ENCODE data around the gene PALLD.

Gene PALLD

GRCh38 chr4:168735735-168736134 is 238.9 kb downstream of the PALLD start:
- no peak for TF ChIP-seq CTCF (conservative IDR thresholded peaks at IDR 0.05; ENCODE audit: low read length)
- no peak for DNase-seq (ENCODE audit: low read depth)

GRCh38 chr4:168736860-168737805 is 240.3 kb downstream of the PALLD start:
- no peak for TF ChIP-seq CTCF (conservative IDR thresholded peaks at IDR 0.05; ENCODE audit: low read length)
- no peak for DNase-seq (ENCODE audit: low read depth)
- H3K4me3 ChIP-seq (ENCODE audit: low read length), result no peak overlapping the region

More at GRCh38 chr4:168735735-168736134, 238.9 kb downstream of the PALLD start:
- no peak overlapping the region for H3K4me3 ChIP-seq (ENCODE audit: low read length)

- no peak for TF ChIP-seq CTCF (conservative IDR thresholded peaks at IDR 0.05; ENCODE audit: low read length)
- DNase-seq (ENCODE audit: low read depth), result peak; percentile 96
- H3K4me3 ChIP-seq (ENCODE audit: low read length), result no peak overlapping the region
Measured at GRCh38 chr4:168737806-168738172, 240.9 kb downstream of the PALLD start.

GRCh38 chr4:168739886-168740285 is 243.0 kb downstream of the PALLD start:
- no peak for TF ChIP-seq CTCF (conservative IDR thresholded peaks at IDR 0.05; ENCODE audit: low read length)
- no peak overlapping the region for H3K4me3 ChIP-seq (ENCODE audit: low read length)
- no peak for DNase-seq (ENCODE audit: low read depth)

GRCh38 chr4:168740691-168741090 is 243.8 kb downstream of the PALLD start:
- no peak for DNase-seq (ENCODE audit: low read depth)
- TF ChIP-seq CTCF (conservative IDR thresholded peaks at IDR 0.05; ENCODE audit: low read length), result no peak
- H3K4me3 ChIP-seq (ENCODE audit: low read length), result no peak overlapping the region

GRCh38 chr4:168741281-168742173 is 244.7 kb downstream of the PALLD start:
- no peak overlapping the region for H3K4me3 ChIP-seq (ENCODE audit: low read length)
- no peak for TF ChIP-seq CTCF (conservative IDR thresholded peaks at IDR 0.05; ENCODE audit: low read length)
- no peak for DNase-seq (ENCODE audit: low read depth)

Data from AG10803 (cell line).